ENCODE results near the gene PDZRN4. TPM values are rescaled to one million over a fixed set of nuclear protein-coding genes. Genes with fewer than 3 reads are reported as not detected.

The PDZRN4 gene
- total RNA-seq, 2 donors from 2014 or later: 0.52 to 0.99 TPM

- Histone ChIP-seq H3K4me1 (no peaks in the 10 kb centered on the region), H3K27me3 (no peaks in the 10 kb centered on the region), H3K27ac (no peak overlapping the region), H3K4me3 (no peak overlapping the region), H3K36me3 (replicated peaks in 1 of 2; ENCODE audit: insufficient read depth in 1 of 2, low read depth in 2 of 2) (no peaks in the 10 kb centered on the region), H3K9me3 (no peaks in the 10 kb centered on the region)
- ATAC-seq: no peak
- no peak for TF ChIP-seq POLR2A (IDR thresholded peaks at IDR 0.05)
- no peak for TF ChIP-seq CTCF (IDR thresholded peaks at IDR 0.05)
- DNase-seq: no peak
- intact Hi-C loops (cut with DNase I): no loop called here
These were observed 431.6 kb downstream of the PDZRN4 start for GRCh38 chr12:41619705-41620104.

- Histone ChIP-seq H3K36me3 (replicated peaks in 1 of 2; ENCODE audit: insufficient read depth in 1 of 2, low read depth in 2 of 2) (no peaks in the 10 kb centered on the region), H3K9me3 (no peaks in the 10 kb centered on the region), H3K4me3 (no peak overlapping the region), H3K27me3 (no peaks in the 10 kb centered on the region), H3K27ac (no peak overlapping the region), H3K4me1 (no peaks in the 10 kb centered on the region)
- WGBS, 2 donors: 7 to 19% methylated on average over 1 of the region's 1 CpG
- ATAC-seq (no peak), DNase-seq (no peak)
- no peak for TF ChIP-seq POLR2A (IDR thresholded peaks at IDR 0.05)
- no peak for TF ChIP-seq CTCF (IDR thresholded peaks at IDR 0.05)
- intact Hi-C loops (cut with DNase I): no loop called here
These were observed 433.2 kb downstream of the PDZRN4 start for GRCh38 chr12:41621291-41621690.
